Right atrium auricular region (tissue), 2 donors: ENCODE measurements around the gene C1QTNF6. TPM values are rescaled to one million over a fixed set of nuclear protein-coding genes. Genes with fewer than 3 reads are reported as not detected.

ENCODE experiments used
- DNase-seq: peaks from one replicate; pipeline ENCODE4 v3.0.0-alpha.2; 2019; ENCODE audit warnings: low spot score
- H3K27ac ChIP-seq, 2 donors: fragments of 200-600 bp; sonication (generic); 1 replicate in 1 of 2; 2 replicates in 1 of 2; pipeline ENCODE4 v1.5.1; 2016 to 2019
- H3K27me3 ChIP-seq, 2 donors: fragments of 200-600 bp; sonication (generic); one replicate each; pipeline versions ENCODE4 v1.5.1 to v1.6.0; 2017 to 2019
- H3K36me3 ChIP-seq: fragments of 200-600 bp; sonication (generic); one replicate; pipeline ENCODE4 v1.5.1; 2016
- H3K4me1 ChIP-seq, 2 donors: fragments of 200-600 bp; sonication (generic); one replicate each; pipeline versions ENCODE4 v1.5.1 to v1.6.0; 2017 to 2019
- H3K4me3 ChIP-seq, 2 donors: fragments of 200-600 bp; sonication (generic); 1 replicate in 1 of 2; 2 replicates in 1 of 2; pipeline ENCODE4 v1.5.1; 2017 to 2019; ENCODE audit warnings: mild to moderate bottlenecking in 1 of 2, moderate library complexity in 1 of 2
- H3K9me3 ChIP-seq, 2 donors: fragments of 200-600 bp; sonication (generic); one replicate each; pipeline ENCODE4 v1.5.1; 2019
- CTCF ChIP-seq, 2 donors: fragments of 200-600 bp; sonication (generic); IDR thresholded peaks; one replicate each; pipeline ENCODE4 v1.5.1; 2019; ENCODE audit warnings: antibody characterized with exemption in 2 of 2
- total RNA-seq, 2 donors: library from RNA; depleted of rRNA; stranded (reverse); fragments of >200 nt; gene quantifications; one replicate each; pipeline ENCODE4 v1.1.0, GENCODE V29; 2016

The C1QTNF6 gene
- total RNA-seq, 2 donors from 2014 or later = 1.6 to 2.2 TPM

DNA sequence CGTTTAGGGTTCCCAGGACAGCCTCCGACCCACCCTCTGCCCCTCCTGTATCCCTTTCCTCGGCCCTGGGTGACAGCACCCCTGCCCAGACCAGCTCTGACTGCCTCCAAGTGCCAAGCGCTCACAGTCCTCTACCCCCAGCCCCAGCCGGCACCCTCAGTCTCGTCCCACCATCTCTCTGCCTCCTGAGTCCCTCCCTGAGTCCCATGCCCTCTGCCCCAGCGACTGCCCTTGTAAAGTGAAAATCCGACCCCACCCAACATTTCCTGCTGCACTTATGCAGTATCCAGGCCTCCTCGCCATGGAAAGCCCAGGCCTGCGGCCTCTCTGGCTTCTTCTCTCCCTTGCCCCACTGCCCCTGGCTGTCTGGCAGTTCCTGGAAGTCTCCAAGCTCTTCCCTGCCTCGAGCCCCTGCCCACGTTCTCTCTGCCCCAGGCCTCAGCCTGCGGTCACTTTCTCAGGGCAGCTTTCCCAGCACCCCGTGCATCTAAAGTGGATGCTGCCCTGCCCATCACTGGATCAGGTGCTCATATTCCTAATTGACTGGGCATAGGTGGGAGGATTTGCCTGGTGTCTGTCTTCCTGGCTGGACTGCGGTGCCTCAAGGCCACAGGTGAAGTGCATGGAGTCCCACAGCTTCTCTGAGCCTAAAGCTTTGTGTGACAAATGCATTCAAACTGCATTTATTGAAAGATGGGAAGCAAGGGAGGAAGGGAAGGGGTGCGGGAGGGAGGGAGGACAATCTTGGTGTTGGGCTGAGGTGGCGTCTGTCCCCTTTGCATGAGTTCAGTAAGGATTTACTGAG, 20.7 kb downstream of the C1QTNF6 start:
- no peaks in the 10 kb centered on the region for H3K27me3 ChIP-seq
- no peaks in the 10 kb centered on the region for H3K36me3 ChIP-seq
- no peak overlapping the region for H3K4me3 ChIP-seq
- H3K27ac ChIP-seq = peak overlapping the region; percentile 25 to 56
- no peak for DNase-seq
- TF ChIP-seq CTCF (IDR thresholded peaks at IDR 0.05) = no peak
- H3K9me3 ChIP-seq = no peaks in the 10 kb centered on the region
- peaks cover 0 to 19% of the 10 kb centered on the region in 2 donors for H3K4me1 ChIP-seq

DNA sequence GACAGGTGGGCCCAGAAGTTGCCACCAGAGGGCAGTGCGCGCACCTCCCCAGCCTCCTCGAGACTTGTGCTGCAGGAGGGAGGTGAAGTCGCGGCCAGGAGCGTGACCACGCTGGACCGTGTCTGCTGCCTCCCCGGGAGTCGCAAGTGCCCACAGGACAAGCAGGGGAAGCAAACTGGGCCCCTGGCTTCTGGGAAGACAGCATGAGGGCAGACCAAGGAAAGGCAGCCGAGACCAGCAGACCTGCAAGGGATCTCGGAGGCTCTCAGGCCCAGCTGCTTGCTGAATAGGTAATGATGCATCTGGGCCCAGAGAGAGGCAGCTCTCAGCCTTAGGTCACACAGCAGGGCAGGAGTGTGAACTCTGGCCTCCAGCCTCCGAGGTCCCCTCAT, 21.4 kb downstream of the C1QTNF6 start:
- H3K27ac ChIP-seq = peak overlapping the region; percentile 24 to 56
- peak; percentile 11 to 96 for TF ChIP-seq CTCF (IDR thresholded peaks at IDR 0.05)

GRCh38 chr22:37165940-37166674, 21.9 kb downstream of the C1QTNF6 start:
- Histone ChIP-seq H3K4me1 (peaks cover 0 to 19% of the 10 kb centered on the region in 2 donors), H3K27me3 (no peaks in the 10 kb centered on the region), H3K4me3 (no peak overlapping the region), H3K9me3 (no peaks in the 10 kb centered on the region), H3K27ac (no peak overlapping the region), H3K36me3 (no peaks in the 10 kb centered on the region)
- no peak for DNase-seq
- peak in 1 of 2 donors; percentile 92 for TF ChIP-seq CTCF (IDR thresholded peaks at IDR 0.05)

More for the DNA sequence above, 21.4 kb downstream of the C1QTNF6 start:
- DNase-seq = peak; percentile 89
- Histone ChIP-seq H3K27me3 (no peaks in the 10 kb centered on the region), H3K4me1 (peaks cover 0 to 19% of the 10 kb centered on the region in 2 donors), H3K36me3 (no peaks in the 10 kb centered on the region), H3K4me3 (no peak overlapping the region), H3K9me3 (no peaks in the 10 kb centered on the region)

DNA sequence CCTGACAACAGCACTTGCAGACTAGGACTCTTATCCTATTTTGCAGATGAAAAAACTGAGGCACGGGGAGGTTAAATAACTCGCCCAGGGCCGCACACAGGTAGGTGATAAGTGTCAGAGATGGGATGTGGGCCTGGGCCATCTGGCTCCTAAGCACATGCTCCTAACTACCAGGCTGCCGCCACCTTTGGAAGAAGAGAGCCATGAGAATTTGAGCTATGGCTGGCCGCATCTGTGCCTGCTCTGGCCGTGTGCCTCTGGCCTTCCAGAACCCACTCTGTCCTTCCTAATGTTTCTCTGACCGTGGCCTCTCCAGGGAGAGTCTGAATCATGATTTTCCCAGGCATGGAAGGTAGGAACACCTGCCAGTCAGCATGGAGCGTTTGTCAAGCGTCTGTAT, 23.0 kb downstream of the C1QTNF6 start:
- TF ChIP-seq CTCF (IDR thresholded peaks at IDR 0.05) = no peak
- H3K36me3 ChIP-seq = no peaks in the 10 kb centered on the region
- H3K27me3 ChIP-seq = no peaks in the 10 kb centered on the region
- no peak for DNase-seq
- no peak overlapping the region for H3K27ac ChIP-seq
- H3K9me3 ChIP-seq = no peaks in the 10 kb centered on the region
- peaks cover 0 to 19% of the 10 kb centered on the region in 2 donors for H3K4me1 ChIP-seq
- H3K4me3 ChIP-seq = no peak overlapping the region

DNA sequence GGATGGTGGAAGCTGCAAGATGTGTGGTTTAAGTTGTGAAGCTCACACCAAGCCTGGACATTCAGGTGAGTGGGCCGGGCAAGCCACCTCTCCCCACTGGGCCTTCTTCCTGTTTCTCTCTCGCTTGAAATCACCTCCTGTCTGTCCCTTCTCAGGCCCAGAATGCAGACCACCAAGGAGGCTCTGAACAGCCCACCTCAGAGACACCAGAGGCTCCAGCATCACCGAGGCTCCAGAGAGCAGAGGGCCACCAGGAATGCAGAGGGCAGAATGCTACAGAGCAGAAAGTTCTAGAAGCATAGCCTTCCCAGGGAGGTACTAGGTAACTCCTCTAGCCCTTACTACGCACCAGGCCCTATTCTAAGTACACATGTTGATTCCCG, 23.6 kb downstream of the C1QTNF6 start:
- Histone ChIP-seq H3K27me3 (no peaks in the 10 kb centered on the region), H3K36me3 (no peaks in the 10 kb centered on the region), H3K4me3 (no peak overlapping the region), H3K27ac (no peak overlapping the region), H3K9me3 (no peaks in the 10 kb centered on the region), H3K4me1 (peaks cover 0 to 19% of the 10 kb centered on the region in 2 donors)
- TF ChIP-seq CTCF (IDR thresholded peaks at IDR 0.05) = no peak
- no peak for DNase-seq
